Measurements from ENCODE around the gene SMCR8.
A peak's percentile ranks its signal among the peaks of the same experiment; 100 is the strongest.
"Not testable (repeated sequence)": the region's sequence is repeated elsewhere in the genome, so short reads cannot be mapped to it uniquely, and the experiment has no call there.

The SMCR8 gene

GRCh38 chr17:18363101-18364049 lies 48.3 kb downstream of the SMCR8 start, which contains the start of gene SHMT1:
TSS of gene SHMT1 (minus strand) at chr17:18363550. CDS start at chr17:18355981, 7,569 bp downstream.
- TF ChIP-seq CTCF (conservative IDR thresholded peaks at IDR 0.05) (no peak), ZFX (IDR thresholded peaks at IDR 0.05) (no peak; the same call in 1 of the 2 replicates)
- peak within 1 kb of the TSS; percentile 92 for H3K27ac ChIP-seq

GRCh38 chr17:18364166-18364565 lies 49.1 kb downstream of the SMCR8 start:
- peak overlapping the region; percentile 92; the same call in 1 of the 2 replicates for H3K27ac ChIP-seq
- TF ChIP-seq CTCF (conservative IDR thresholded peaks at IDR 0.05), result no peak
- TF ChIP-seq ZFX (IDR thresholded peaks at IDR 0.05), result no peak

GRCh38 chr17:18368946-18369345 lies 53.9 kb downstream of the SMCR8 start:
- TF ChIP-seq ZFX (IDR thresholded peaks at IDR 0.05) (no peak), CTCF (conservative IDR thresholded peaks at IDR 0.05) (no peak)
- no peak overlapping the region for H3K27ac ChIP-seq

GRCh38 chr17:18370761-18371160 lies 55.7 kb downstream of the SMCR8 start:
- TF ChIP-seq CTCF (conservative IDR thresholded peaks at IDR 0.05), result no peak
- TF ChIP-seq ZFX (IDR thresholded peaks at IDR 0.05), result no peak
- no peak overlapping the region for H3K27ac ChIP-seq

- H3K27ac ChIP-seq, result no peak overlapping the region
- TF ChIP-seq ZFX (IDR thresholded peaks at IDR 0.05), result no peak
- no peak for TF ChIP-seq CTCF (conservative IDR thresholded peaks at IDR 0.05)
Measured at GRCh38 chr17:18371455-18371854, 56.4 kb downstream of the SMCR8 start.

GRCh38 chr17:18373181-18373580 lies 58.1 kb downstream of the SMCR8 start:
- not testable (repeated sequence) for H3K27ac ChIP-seq

- H3K27ac ChIP-seq, result no peak overlapping the region
- TF ChIP-seq ZFX (IDR thresholded peaks at IDR 0.05) (no peak), CTCF (conservative IDR thresholded peaks at IDR 0.05) (no peak)
Measured at GRCh38 chr17:18374216-18374615, 59.1 kb downstream of the SMCR8 start.
